ENCODE results near the gene BMPR2. TPM values are rescaled to one million over a fixed set of nuclear protein-coding genes. Genes with fewer than 3 reads are reported as not detected.
"Not testable (repeated sequence)": the region's sequence is repeated elsewhere in the genome, so short reads cannot be mapped to it uniquely, and the experiment has no call there.

Gene BMPR2
- total and polyA plus RNA-seq, 2 donors = 20.1 to 86.7 TPM

DNA sequence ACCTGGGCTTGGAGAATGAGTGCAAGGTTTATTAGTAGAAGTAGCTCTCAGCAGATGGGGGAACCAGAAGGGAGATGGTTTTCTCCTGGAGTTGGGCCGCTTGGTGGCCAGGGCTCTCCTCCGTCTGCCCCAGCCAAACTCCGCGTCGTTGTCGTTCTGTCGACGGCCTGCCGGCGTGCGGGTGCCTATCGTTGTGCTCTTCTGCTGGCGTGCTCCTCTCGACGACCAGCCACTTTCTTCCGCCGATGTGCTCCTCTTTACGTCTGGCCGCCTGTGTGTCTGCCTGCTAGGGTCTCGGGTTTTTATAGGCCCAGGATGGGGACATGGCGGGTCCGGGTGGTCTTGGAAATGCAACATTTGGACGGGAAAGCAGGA lies 119.1 kb downstream of the BMPR2 start:
- WGBS = 93% methylated on average over 23 of the region's 23 CpGs
- DNase-seq (ENCODE audit: extremely low spot score) = no peak

DNA sequence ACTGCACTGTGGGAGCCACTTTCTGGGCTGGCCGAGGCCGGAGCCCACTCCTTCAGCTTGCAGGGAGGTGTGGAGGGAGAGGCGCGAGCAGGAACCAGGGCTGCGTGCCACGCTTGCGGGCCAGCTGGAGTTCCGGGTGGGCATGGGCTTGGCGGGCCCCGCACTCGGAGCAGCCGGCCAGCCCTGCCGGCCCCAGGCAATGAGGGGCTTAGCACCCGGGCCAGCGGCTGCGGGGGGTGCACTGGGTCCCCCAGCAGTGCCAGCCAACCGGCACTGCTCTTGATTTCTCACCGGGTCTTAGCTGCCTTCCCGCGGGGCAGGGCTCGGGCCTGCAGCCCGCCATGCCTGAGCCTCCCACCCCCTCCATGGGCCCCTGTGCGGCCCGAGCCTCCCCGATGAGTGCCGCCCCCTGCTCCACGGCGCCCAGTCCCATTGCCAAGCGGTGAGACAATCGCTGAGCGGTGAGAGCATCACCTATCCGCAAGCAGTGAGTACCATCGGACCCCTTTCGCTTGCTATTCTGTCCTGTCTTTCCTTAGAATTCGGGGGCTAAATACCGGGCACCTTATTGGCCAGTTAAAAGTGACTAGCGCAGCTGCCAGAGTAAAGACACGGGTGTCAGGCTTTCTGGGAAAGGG lies 120.8 kb downstream of the BMPR2 start:
- not testable (repeated sequence) for H3K4me3 ChIP-seq (ENCODE audit: low read depth, low read length); DNase-seq (ENCODE audit: extremely low spot score); H3K36me3 ChIP-seq (ENCODE audit: insufficient read depth); H3K4me1 ChIP-seq (ENCODE audit: insufficient read depth); H3K27ac ChIP-seq (ENCODE audit: low read depth)
- WGBS = 96% methylated on average over 38 of the region's 38 CpGs

More for the DNA sequence above, 119.1 kb downstream of the BMPR2 start:
- Histone ChIP-seq H3K27ac (ENCODE audit: low read depth) (no peak overlapping the region), H3K4me3 (ENCODE audit: low read depth, low read length) (no peak overlapping the region), H3K36me3 (ENCODE audit: insufficient read depth) (peaks cover 4% of the 10 kb centered on the region), H3K4me1 (ENCODE audit: insufficient read depth) (no peaks in the 10 kb centered on the region)

DNA sequence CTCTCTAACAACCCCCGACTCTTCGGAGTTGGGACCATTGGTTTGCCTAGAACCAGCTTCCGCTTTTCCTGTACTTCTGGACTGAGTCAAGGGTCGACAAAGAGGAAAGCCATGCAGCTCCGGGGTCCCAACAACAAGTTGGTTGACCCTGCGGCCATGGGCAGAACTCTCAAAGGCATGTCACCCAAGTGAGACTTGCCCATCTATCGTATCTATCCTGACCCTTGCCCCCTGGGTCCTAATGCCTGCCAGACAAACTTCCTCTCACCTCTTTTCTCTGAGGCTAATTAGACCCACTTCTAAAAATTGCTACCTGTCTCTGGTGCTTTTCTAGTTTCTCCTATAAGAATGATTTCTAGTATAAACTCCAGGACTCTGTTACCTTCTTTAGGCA lies 121.3 kb downstream of the BMPR2 start:
- WGBS = 97% methylated on average over 7 of the region's 7 CpGs
- not testable (repeated sequence) for DNase-seq (ENCODE audit: extremely low spot score); H3K4me3 ChIP-seq (ENCODE audit: low read depth, low read length)

DNA sequence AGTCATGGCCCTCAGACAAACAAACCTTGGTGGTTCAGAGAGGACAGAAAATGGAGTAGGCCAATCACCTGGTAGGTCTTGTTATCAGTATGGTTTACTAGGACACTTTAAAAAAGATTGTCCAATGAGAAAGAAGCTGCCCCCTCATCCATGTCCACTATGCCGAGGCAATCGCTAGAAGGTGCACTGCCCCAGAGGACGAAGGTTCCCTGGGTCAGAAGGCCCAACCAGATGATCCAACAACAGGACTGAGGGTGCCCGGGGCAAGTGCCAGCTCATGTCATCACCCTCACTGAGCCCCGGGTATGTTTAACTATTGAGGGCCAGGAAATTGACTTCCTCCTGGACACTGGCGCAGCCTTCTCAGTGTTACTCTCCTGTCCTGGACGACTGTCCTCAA lies 123.7 kb downstream of the BMPR2 start:
- WGBS = 83% methylated on average over 7 of the region's 7 CpGs
- not testable (repeated sequence) for H3K4me3 ChIP-seq (ENCODE audit: low read depth, low read length); H3K4me1 ChIP-seq (ENCODE audit: insufficient read depth); H3K36me3 ChIP-seq (ENCODE audit: insufficient read depth); H3K27ac ChIP-seq (ENCODE audit: low read depth); DNase-seq (ENCODE audit: extremely low spot score)

More for the DNA sequence above, 121.3 kb downstream of the BMPR2 start:
- H3K27ac ChIP-seq (ENCODE audit: low read depth); H3K4me1 ChIP-seq (ENCODE audit: insufficient read depth); H3K36me3 ChIP-seq (ENCODE audit: insufficient read depth): not testable (repeated sequence)

DNA sequence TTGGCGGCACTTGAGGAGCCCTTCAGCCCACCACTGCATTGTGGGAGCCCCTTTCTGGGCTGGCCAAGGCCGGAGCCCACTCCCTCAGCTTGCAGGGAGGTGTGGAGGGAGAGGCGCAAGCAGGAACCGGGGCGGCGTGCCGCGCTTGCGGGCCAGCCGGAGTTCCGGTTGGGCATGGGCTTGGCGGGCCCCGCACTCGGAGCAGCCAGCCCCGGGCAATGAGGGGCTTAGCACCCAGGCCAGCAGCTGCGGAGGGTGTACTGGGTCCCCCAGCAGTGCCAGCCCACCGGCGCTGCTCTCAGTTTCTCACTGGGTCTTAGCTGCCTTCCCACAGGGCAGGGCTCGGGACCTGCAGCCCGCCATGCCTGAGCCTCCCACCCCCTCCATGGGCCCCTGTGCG lies 127.1 kb downstream of the BMPR2 start:
- H3K27ac ChIP-seq (ENCODE audit: low read depth); H3K4me3 ChIP-seq (ENCODE audit: low read depth, low read length); DNase-seq (ENCODE audit: extremely low spot score); H3K4me1 ChIP-seq (ENCODE audit: insufficient read depth); H3K36me3 ChIP-seq (ENCODE audit: insufficient read depth): not testable (repeated sequence)
- WGBS = 98% methylated on average over 21 of the region's 21 CpGs

DNA sequence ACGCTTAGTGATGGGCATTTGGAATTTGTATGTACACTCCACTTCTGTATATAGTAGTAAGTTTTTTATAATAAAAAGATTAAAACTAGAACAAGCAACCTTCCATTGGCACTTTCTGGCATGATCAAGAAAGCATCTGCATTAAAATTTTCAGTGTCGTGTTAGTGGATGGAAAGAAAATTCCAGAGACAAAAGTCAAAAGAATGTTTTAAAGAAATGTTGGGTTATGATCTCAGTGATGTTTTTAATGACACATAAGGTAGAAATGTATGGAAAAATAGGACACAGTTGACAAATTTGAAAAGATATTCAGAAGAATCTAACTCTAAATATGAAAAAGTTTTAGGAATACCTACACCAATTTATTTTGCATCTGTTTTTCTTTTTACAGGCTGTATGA lies 132.6 kb downstream of the BMPR2 start:
- no peaks in the 10 kb centered on the region for H3K4me1 ChIP-seq (ENCODE audit: insufficient read depth)
- H3K4me3 ChIP-seq (ENCODE audit: low read depth, low read length) = no peak overlapping the region
- no peaks in the 10 kb centered on the region for H3K36me3 ChIP-seq (ENCODE audit: insufficient read depth)
- no peak for DNase-seq (ENCODE audit: extremely low spot score)
- no peak overlapping the region for H3K27ac ChIP-seq (ENCODE audit: low read depth)
- WGBS = 54% methylated on average over 2 of the region's 2 CpGs

DNA sequence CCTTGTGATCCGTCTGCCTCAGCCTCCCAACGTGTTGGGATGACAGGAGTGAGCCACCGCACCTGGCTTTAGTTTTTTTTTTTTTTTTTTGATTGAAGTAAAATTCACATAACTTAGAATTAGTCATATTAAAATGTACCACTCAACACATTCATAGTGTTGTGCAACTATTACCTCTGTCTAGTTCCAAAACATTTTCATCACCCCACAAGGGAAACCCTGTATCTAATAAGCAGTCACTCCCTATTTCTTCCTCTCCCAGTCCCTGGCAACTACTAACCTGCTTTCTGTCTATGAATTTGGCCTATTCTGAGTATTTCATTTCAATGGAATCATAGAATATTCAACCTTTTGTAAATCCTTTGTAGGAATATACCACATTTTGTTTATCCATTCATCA lies 134.8 kb downstream of the BMPR2 start:
- WGBS = 83% methylated on average over 3 of the region's 3 CpGs
- Histone ChIP-seq H3K27ac (ENCODE audit: low read depth) (no peak overlapping the region), H3K4me3 (ENCODE audit: low read depth, low read length) (no peak overlapping the region), H3K4me1 (ENCODE audit: insufficient read depth) (no peaks in the 10 kb centered on the region), H3K36me3 (ENCODE audit: insufficient read depth) (no peaks in the 10 kb centered on the region)
- DNase-seq (ENCODE audit: extremely low spot score) = no peak

DNA sequence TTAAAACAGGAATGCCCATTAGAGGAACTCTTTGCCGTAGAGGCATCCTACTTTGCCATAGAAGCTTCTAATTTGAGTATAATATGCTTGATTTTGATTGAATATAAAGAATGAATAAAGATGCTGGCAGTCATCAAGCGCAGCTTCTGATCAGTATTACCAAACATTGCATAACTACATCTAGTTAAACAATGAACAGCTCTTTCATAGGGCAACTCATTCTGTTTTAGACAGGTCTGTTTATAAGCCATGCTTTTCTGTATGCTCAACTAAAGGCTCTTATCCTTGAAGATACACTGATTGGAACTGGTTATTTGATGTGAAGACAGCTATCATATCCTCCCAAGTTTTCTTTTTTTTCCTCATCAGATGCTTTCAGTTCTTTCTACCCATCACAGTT lies 136.0 kb downstream of the BMPR2 start:
- H3K4me1 ChIP-seq (ENCODE audit: insufficient read depth) = no peaks in the 10 kb centered on the region
- DNase-seq (ENCODE audit: extremely low spot score) = no peak
- 97% methylated on average over 2 of the region's 2 CpGs for WGBS
- no peak overlapping the region for H3K4me3 ChIP-seq (ENCODE audit: low read depth, low read length)
- no peaks in the 10 kb centered on the region for H3K36me3 ChIP-seq (ENCODE audit: insufficient read depth)
- H3K27ac ChIP-seq (ENCODE audit: low read depth) = no peak overlapping the region

DNA sequence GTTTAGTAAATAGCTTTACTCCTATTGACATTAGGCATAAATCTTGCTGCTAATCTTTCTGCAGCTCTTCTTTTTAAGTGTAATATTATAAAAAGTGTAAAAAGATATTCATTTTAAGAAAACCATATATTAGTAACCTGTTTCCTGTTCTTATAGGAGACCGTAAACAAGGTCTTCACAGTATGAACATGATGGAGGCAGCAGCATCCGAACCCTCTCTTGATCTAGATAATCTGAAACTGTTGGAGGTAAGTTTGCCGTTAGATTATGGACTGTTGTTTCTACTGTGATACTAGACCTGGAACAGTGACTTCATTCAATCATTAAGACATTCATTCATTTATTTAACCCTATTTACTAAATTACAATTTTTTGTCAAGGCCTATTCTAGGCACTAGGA lies 138.6 kb downstream of the BMPR2 start:
- Histone ChIP-seq H3K4me3 (ENCODE audit: low read depth, low read length) (no peak overlapping the region), H3K4me1 (ENCODE audit: insufficient read depth) (no peaks in the 10 kb centered on the region), H3K36me3 (ENCODE audit: insufficient read depth) (peaks cover 5% of the 10 kb centered on the region), H3K27ac (ENCODE audit: low read depth) (no peak overlapping the region)
- no peak for DNase-seq (ENCODE audit: extremely low spot score)
- 94% methylated on average over 3 of the region's 3 CpGs for WGBS

DNA sequence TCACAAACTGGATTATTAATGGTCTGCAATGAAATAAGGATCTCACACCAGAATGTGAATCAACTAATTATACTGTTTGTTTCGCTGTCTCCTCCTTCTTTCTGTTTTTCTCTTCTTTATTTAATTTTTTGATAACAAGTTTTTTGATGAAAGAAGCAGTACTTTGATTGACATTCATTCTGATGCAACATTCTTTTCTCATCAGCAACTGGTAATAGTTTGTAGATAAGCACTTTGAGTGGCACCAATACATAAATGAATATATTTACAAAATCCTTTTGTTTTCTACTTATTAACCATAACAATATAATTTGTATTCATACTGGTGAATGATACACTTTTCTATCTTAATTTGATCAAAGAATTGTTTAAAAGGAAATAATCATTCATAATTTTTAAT lies 143.3 kb downstream of the BMPR2 start:
- H3K4me1 ChIP-seq (ENCODE audit: insufficient read depth) = no peaks in the 10 kb centered on the region
- WGBS = 99% methylated on average over 1 of the region's 1 CpG
- H3K27ac ChIP-seq (ENCODE audit: low read depth) = no peak overlapping the region
- no peak for DNase-seq (ENCODE audit: extremely low spot score)
- H3K36me3 ChIP-seq (ENCODE audit: insufficient read depth) = peaks cover 5% of the 10 kb centered on the region
- no peak overlapping the region for H3K4me3 ChIP-seq (ENCODE audit: low read depth, low read length)

DNA sequence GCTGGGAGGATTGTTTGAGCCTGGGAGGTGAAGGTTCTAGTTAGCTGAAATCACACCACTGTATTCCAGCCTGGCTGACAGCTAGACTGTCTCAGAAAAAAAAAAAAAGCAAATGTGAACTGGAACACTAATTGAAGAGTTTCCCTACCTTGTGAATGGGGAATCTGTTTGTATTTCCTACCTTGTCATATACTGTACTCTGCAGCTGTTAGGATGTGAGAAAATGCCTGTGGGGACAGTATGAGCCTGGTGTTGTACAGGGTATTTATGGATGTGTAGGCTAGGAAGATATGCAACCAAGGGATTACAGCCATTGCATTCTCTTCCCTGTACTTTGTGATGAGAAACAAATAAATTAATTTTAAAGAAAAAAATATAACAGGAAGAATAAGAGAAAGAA lies 145.3 kb downstream of the BMPR2 start:
- DNase-seq (ENCODE audit: extremely low spot score) = no peak
- Histone ChIP-seq H3K4me1 (ENCODE audit: insufficient read depth) (no peaks in the 10 kb centered on the region), H3K36me3 (ENCODE audit: insufficient read depth) (peaks cover 5% of the 10 kb centered on the region), H3K27ac (ENCODE audit: low read depth) (no peak overlapping the region), H3K4me3 (ENCODE audit: low read depth, low read length) (no peak overlapping the region)

DNA sequence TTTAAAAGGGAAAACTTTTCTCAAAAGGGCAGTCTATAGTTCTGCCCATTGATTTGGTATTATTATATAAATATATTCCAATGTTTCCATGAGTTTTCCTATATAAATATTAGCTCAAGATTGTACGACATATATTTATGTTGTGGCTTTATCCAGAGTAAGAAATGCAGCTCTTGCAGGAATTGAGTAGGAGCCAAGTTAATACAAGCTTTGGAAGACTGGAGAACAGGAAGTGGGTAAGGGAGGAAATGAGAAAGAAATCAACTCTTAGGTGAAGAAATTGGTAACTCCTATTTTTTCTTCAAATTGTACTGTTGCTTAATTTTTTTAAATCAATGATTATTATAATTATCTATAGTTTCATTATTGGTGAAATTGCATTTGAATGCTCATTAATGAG lies 153.3 kb downstream of the BMPR2 start:
- Histone ChIP-seq H3K36me3 (ENCODE audit: insufficient read depth) (no peaks in the 10 kb centered on the region), H3K27ac (ENCODE audit: low read depth) (no peak overlapping the region), H3K4me1 (ENCODE audit: insufficient read depth) (no peaks in the 10 kb centered on the region), H3K4me3 (ENCODE audit: low read depth, low read length) (no peak overlapping the region)
- no peak for DNase-seq (ENCODE audit: extremely low spot score)
- WGBS = 19% methylated on average over 1 of the region's 1 CpG

DNA sequence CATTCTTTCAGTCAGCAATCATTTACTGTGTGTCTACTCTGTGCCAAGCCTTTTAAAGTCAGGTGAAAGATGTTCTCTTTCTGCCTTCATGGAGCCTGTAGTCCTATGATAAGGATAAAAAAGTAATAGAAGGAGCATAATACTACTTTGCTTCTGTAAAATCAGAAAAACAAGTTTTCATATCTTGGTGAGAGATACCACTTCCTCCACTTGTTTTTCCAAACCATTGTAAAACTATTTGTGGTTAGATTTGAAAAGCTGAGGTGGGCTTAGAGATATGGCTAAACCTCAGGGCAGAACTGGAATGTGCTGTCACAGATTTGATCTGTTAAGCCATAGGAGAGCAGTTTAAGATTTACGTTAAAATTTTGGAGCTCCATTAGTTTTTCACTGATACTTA lies 153.9 kb downstream of the BMPR2 start:
- DNase-seq (ENCODE audit: extremely low spot score) = no peak
- Histone ChIP-seq H3K4me1 (ENCODE audit: insufficient read depth) (no peaks in the 10 kb centered on the region), H3K4me3 (ENCODE audit: low read depth, low read length) (no peak overlapping the region), H3K36me3 (ENCODE audit: insufficient read depth) (no peaks in the 10 kb centered on the region), H3K27ac (ENCODE audit: low read depth) (no peak overlapping the region)
- WGBS = 38% methylated on average over 1 of the region's 1 CpG

DNA sequence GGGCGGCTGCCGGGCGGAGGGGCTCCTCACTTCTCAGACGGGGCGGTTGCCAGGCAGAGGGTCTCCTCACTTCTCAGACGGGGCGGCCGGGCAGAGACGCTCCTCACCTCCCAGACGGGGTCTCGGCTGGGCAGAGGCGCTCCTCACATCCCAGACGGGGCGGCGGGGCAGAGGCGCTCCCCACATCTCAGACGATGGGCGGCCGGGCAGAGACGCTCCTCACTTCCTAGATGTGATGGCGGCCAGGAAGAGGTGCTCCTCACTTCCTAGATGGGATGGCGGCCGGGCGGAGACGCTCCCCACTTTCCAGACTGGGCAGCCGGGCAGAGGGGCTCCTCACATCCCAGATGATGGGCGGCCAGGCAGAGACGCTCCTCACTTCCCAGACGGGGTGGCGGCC lies 159.2 kb downstream of the BMPR2 start:
- H3K4me3 ChIP-seq (ENCODE audit: low read depth, low read length); DNase-seq (ENCODE audit: extremely low spot score); H3K27ac ChIP-seq (ENCODE audit: low read depth); H3K4me1 ChIP-seq (ENCODE audit: insufficient read depth); H3K36me3 ChIP-seq (ENCODE audit: insufficient read depth): not testable (repeated sequence)
- 93% methylated on average over 10 of the region's 30 CpGs for WGBS

DNA sequence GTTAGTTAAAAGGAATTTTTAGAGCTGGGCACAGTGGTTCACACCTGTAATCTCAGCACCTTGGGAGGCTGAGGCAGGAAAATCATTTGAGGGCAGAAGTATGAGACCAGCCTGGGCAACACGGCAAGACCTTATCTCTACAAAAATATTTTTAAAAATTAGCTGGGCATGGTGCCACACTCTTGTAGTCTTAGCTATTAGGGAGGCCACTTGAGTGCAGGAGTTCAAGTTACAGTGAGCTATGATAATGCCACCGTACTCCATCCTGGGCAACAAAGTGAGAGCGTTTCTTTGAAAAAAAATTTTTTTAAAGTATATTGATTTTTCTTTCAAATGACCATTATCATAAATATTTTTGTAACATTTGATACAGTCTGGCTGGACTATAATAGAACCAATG lies 165.0 kb downstream of the BMPR2 start:
- H3K4me3 ChIP-seq (ENCODE audit: low read depth, low read length) = no peak overlapping the region
- no peak overlapping the region for H3K27ac ChIP-seq (ENCODE audit: low read depth)
- no peaks in the 10 kb centered on the region for H3K36me3 ChIP-seq (ENCODE audit: insufficient read depth)
- no peaks in the 10 kb centered on the region for H3K4me1 ChIP-seq (ENCODE audit: insufficient read depth)
- DNase-seq (ENCODE audit: extremely low spot score) = no peak
- 56% methylated on average over 3 of the region's 3 CpGs for WGBS

All from urinary bladder (tissue), 4 donors.